Smooth muscle cell of the pulmonary artery (primary cell): ENCODE data around the gene BEND6. TPM values are rescaled to one million over a fixed set of nuclear protein-coding genes. Genes with fewer than 3 reads are reported as not detected.

Experiments used
- total RNA-seq: library from RNA; depleted of rRNA; stranded (reverse); fragments of >200 nt; gene quantifications from 2 replicates; pipeline ENCODE4 v1.2.3, GENCODE V29; 2014

BEND6 gene
- 12.4 and 12.8 TPM in 2 replicates for total RNA-seq

GRCh38 chr6:56954403-56955170 lies at the start of gene BEND6:
BEND6 (plus strand) TSS chr6:56955107; CDS start chr6:56981811, 26,704 bp downstream.

GRCh38 chr6:57046332-57047256 lies 91.7 kb downstream of the BEND6 start, which contains the start of gene KIAA1586:
KIAA1586 (plus strand) TSS chr6:57046693; CDS start chr6:57046756, 63 bp downstream.

Other genes with a start within 250 kb of the BEND6 start
- 12.2 and 15.2 TPM in 2 replicates for gene KIAA1586, start 91.6 kb downstream of the BEND6 start, total RNA-seq
- 61.3 and 67.4 TPM in 2 replicates for gene ZNF451, start 135.1 kb downstream of the BEND6 start, total RNA-seq
- gene BAG2, start 217.2 kb downstream of the BEND6 start, total RNA-seq: 16.5 and 16.6 TPM in 2 replicates